GM23248 (cell line): ENCODE measurements around the gene CAMTA1. TPM values are rescaled to one million over a fixed set of nuclear protein-coding genes. Genes with fewer than 3 reads are reported as not detected.
A peak's percentile ranks its signal among the peaks of the same experiment; 100 is the strongest.

ENCODE experiments used
- DNase-seq: peaks from one replicate; pipeline ENCODE4 v3.0.0-alpha.2; 2015
- H2AFZ ChIP-seq: fragments of 200-600 bp; sonication (generic); 2 replicates; pipeline ENCODE4 v1.6.1; 2016; ENCODE audit warnings: antibody characterized with exemption
- H3F3A ChIP-seq: fragments of 200-600 bp; sonication (generic); 2 replicates; pipeline ENCODE4 v1.6.1; 2016; ENCODE audit warnings: mild to moderate bottlenecking, antibody characterized with exemption, mixed run types; ENCODE audit not compliant: insufficient read depth
- H3K27ac ChIP-seq: fragments of 200-600 bp; sonication (generic); 2 replicates; pipeline ENCODE4 v1.5.1; 2016; ENCODE audit warnings: mild to moderate bottlenecking
- H3K27me3 ChIP-seq: fragments of 200-600 bp; sonication (generic); replicated peaks from 2 replicates; pipeline ENCODE4 v1.6.1; 2016; ENCODE audit warnings: mild to moderate bottlenecking; ENCODE audit not compliant: insufficient read depth
- H3K36me3 ChIP-seq: fragments of 200-600 bp; sonication (generic); 2 replicates; pipeline ENCODE4 v1.6.1; 2016; ENCODE audit warnings: low read depth, mild to moderate bottlenecking
- H3K4me1 ChIP-seq: fragments of 200-600 bp; sonication (generic); 2 replicates; pipeline ENCODE4 v1.6.1; 2016; ENCODE audit warnings: mild to moderate bottlenecking; ENCODE audit not compliant: insufficient read depth
- H3K4me2 ChIP-seq: fragments of 200-600 bp; sonication (generic); one replicate; pipeline ENCODE4 v1.6.1; 2016; ENCODE audit warnings: mild to moderate bottlenecking; ENCODE audit not compliant: unreplicated experiment
- H3K4me3 ChIP-seq: fragments of 200-600 bp; sonication (generic); 2 replicates; pipeline ENCODE4 v1.5.1; 2016; ENCODE audit warnings: mild to moderate bottlenecking
- H3K79me2 ChIP-seq: fragments of 200-600 bp; sonication (generic); 2 replicates; pipeline ENCODE4 v1.6.1; 2016; ENCODE audit warnings: mild to moderate bottlenecking; ENCODE audit not compliant: insufficient read depth
- H3K9ac ChIP-seq: fragments of 200-600 bp; sonication (generic); 2 replicates; pipeline ENCODE4 v1.6.1; 2016; ENCODE audit warnings: mild to moderate bottlenecking
- H3K9me2 ChIP-seq: fragments of 200-600 bp; sonication (generic); 2 replicates; pipeline ENCODE4 v1.6.1; 2016; ENCODE audit warnings: mixed run types, mild to moderate bottlenecking, moderate library complexity; ENCODE audit not compliant: insufficient read depth
- H3K9me3 ChIP-seq: fragments of 200-600 bp; sonication (generic); one replicate; pipeline ENCODE4 v1.6.1; 2017; ENCODE audit warnings: low read depth
- H4K20me1 ChIP-seq: fragments of 200-600 bp; sonication (generic); 2 replicates; pipeline ENCODE4 v1.6.0; 2016; ENCODE audit not compliant: insufficient read depth
- EZH2 ChIP-seq: fragments of 200-600 bp; sonication (generic); IDR thresholded peaks from 2 replicates; pipeline ENCODE4 v1.6.1; 2018; ENCODE audit warnings: antibody characterized with exemption, mild to moderate bottlenecking; ENCODE audit not compliant: insufficient read depth, poor library complexity, severe bottlenecking
- EZH2phosphoT487 ChIP-seq: fragments of 200-600 bp; sonication (generic); IDR thresholded peaks from 2 replicates; pipeline ENCODE4 v1.6.1; 2018; ENCODE audit warnings: antibody characterized with exemption, moderate library complexity, mild to moderate bottlenecking, low read depth; ENCODE audit not compliant: insufficient read depth
- WGBS, 2 experiments: methylation state at CpG; one replicate each; pipeline ENCODE4 v1.1.6; 2015 to 2017; ENCODE audit warnings: low lambda C conversion rate in 2 of 2, low coverage in 1 of 2; ENCODE audit errors: missing lambda C conversion rate in 2 of 2; 5-methylcytosine and 5-hydroxymethylcytosine counted together
- in situ Hi-C: fragments of 300-500 bp; cut with MboI; formaldehyde crosslinking; loops from 2 replicates; pipeline ENCODE4 v1.15.0; 2020
- polyA plus RNA-seq: library from polyadenylated mRNA; unstranded; fragments of >200 nt; fragmentation: Nextera tagmentation; extraction: Ambion mirVana; gene quantifications from 2 replicates; pipeline ENCODE4 v1.2.1, GENCODE V29; 2016
- total RNA-seq: library from RNA; depleted of rRNA; stranded (reverse); fragments of >200 nt; shearing (Covaris generic); gene quantifications from 2 replicates; pipeline ENCODE4 v1.2.3, GENCODE V29; 2014

Gene CAMTA1
- total and polyA plus RNA-seq, 2 experiments from 2014 or later = 50.1 to 165 TPM

DNA sequence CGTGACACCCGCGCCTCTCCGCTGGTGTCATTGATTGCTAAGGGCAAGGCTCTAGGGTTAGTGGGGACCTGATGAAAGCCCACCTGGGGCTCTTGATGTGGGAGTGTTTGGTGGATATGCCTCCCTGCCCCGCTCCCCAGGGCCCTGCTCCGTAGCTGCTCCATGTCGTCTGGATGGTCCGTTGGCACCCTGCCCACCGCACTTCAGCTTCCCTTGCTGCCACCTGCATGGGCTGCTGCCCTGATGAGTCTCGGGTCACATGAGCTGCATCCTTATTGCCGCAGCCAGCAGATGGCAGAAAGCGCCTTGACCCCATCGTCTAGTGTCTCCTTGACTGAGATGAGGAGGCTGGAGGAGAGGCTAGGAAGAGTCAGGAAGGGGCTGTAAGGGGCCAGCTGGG lies 439.4 kb downstream of the CAMTA1 start:
- Histone ChIP-seq H3K9me2 (no peaks in the 10 kb centered on the region), H3K27me3 (no peaks in the 10 kb centered on the region), H3K79me2 (no peaks in the 10 kb centered on the region), H3K4me3 (no peak overlapping the region), H3K9me3 (no peaks in the 10 kb centered on the region), H3F3A (peaks cover 10% of the 10 kb centered on the region), H3K36me3 (no peaks in the 10 kb centered on the region), H3K4me1 (peaks cover 19% of the 10 kb centered on the region), H2AFZ (no peak overlapping the region), H3K27ac (no peak overlapping the region), H3K9ac (no peak overlapping the region), H4K20me1 (no peaks in the 10 kb centered on the region), H3K4me2 (no peak overlapping the region)
- in situ Hi-C loops = loop anchor here (10.0 to 25.0 kb wide), 2 partner anchors 420 to 437 kb away; partner anchors contain the start of gene CAMTA1
- WGBS, 2 experiments = 90 to 91% methylated on average over 13 of the region's 13 CpGs
- TF ChIP-seq EZH2 (no peak), EZH2phosphoT487 (no peak)
- DNase-seq = no peak

DNA sequence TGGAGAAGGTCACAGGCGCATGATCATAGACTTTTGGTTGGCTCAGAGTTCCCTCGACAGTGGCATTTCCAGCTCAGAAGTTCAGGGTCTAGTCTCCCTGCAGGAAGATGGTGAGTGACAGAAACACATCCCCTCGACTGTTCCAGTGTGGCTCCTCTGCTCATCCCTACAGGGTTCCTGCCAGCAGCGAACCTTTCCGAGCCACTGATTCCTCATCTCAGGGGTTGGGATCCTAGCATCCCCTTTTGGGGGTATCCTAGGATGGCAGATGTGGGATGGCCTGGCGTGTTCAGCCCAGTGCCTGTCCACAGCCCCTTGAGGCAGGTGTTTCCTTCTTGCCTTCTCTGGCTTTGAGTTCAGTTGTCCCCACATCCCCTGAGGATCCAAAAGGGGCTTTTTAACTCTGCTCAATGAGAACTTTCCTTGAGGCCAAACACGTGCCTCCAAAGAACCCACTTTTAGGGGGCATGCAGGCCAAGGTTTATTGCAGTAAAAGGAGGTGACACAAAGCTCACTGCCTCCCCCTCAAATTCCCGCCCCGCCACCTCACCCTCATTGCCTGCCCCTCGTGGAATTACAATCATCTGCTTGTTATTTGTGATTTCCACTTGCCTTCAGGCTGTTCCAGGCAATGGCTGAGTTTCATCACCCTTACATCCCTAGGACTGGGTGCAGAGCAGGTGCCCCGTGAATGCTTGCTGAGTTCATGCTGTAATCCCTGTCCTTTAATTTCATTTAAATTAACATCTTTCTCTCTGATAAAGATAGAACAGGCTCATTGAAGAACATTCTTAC lies 440.7 kb downstream of the CAMTA1 start:
- Histone ChIP-seq H3K4me2 (no peak overlapping the region), H3K27me3 (no peaks in the 10 kb centered on the region), H3K4me1 (peaks cover 26% of the 10 kb centered on the region), H2AFZ (no peak overlapping the region), H3K4me3 (no peak overlapping the region), H3K79me2 (no peaks in the 10 kb centered on the region), H3K9me3 (no peaks in the 10 kb centered on the region), H3K36me3 (no peaks in the 10 kb centered on the region), H3K9ac (no peak overlapping the region), H3F3A (peaks cover 10% of the 10 kb centered on the region), H3K27ac (no peak overlapping the region), H3K9me2 (no peaks in the 10 kb centered on the region), H4K20me1 (no peaks in the 10 kb centered on the region)
- TF ChIP-seq EZH2phosphoT487 (no peak), EZH2 (no peak)
- 82 to 83% methylated on average over 11 of the region's 11 CpGs for WGBS, 2 experiments
- in situ Hi-C loops = loop anchor here (10.0 kb wide), 1 partner anchor 419 kb away; no protein-coding TSS in a partner anchor
- DNase-seq = peak; percentile 34

- TF ChIP-seq EZH2phosphoT487 (no peak), EZH2 (no peak)
These were observed 442.4 kb downstream of the CAMTA1 start for GRCh38 chr1:7227654-7228053.

GRCh38 chr1:7228252-7228961 lies 443.2 kb downstream of the CAMTA1 start:
- 88 to 92% methylated on average over 17 of the region's 17 CpGs for WGBS, 2 experiments
- no peak for DNase-seq
- H3K27me3 ChIP-seq = no peaks in the 10 kb centered on the region
- TF ChIP-seq EZH2phosphoT487 (no peak), EZH2 (no peak)
- H3K4me3 ChIP-seq = no peak overlapping the region
- H3K9me2 ChIP-seq = no peaks in the 10 kb centered on the region
- no peak overlapping the region for H3K27ac ChIP-seq
- H3K4me1 ChIP-seq = peaks cover 23% of the 10 kb centered on the region
- H3K9ac ChIP-seq = no peak overlapping the region
- no peak overlapping the region for H2AFZ ChIP-seq
- in situ Hi-C loops = loop anchor here (10.0 kb wide), 1 partner anchor 416 kb away; no protein-coding TSS in a partner anchor
- H3K4me2 ChIP-seq = no peak overlapping the region
- H3K79me2 ChIP-seq = no peaks in the 10 kb centered on the region
- H3K9me3 ChIP-seq = no peaks in the 10 kb centered on the region
- no peaks in the 10 kb centered on the region for H3K36me3 ChIP-seq
- no peaks in the 10 kb centered on the region for H4K20me1 ChIP-seq
- H3F3A ChIP-seq = peaks cover 6% of the 10 kb centered on the region; the same call in 1 of the 2 replicates

More at GRCh38 chr1:7227654-7228053, 442.4 kb downstream of the CAMTA1 start:
- Histone ChIP-seq H3K79me2 (no peaks in the 10 kb centered on the region), H3K36me3 (no peaks in the 10 kb centered on the region), H4K20me1 (no peaks in the 10 kb centered on the region), H3F3A (peaks cover 10% of the 10 kb centered on the region), H3K4me2 (no peak overlapping the region), H3K9ac (no peak overlapping the region), H3K9me2 (no peaks in the 10 kb centered on the region), H3K9me3 (no peaks in the 10 kb centered on the region), H3K4me1 (peaks cover 26% of the 10 kb centered on the region), H2AFZ (no peak overlapping the region), H3K27me3 (no peaks in the 10 kb centered on the region), H3K4me3 (no peak overlapping the region), H3K27ac (no peak overlapping the region)
- 90 to 94% methylated on average over 5 of the region's 5 CpGs for WGBS, 2 experiments
- in situ Hi-C loops = loop anchor here (10.0 kb wide), 1 partner anchor 417 kb away; no protein-coding TSS in a partner anchor
- no peak for DNase-seq
